ENCODE data around the gene LDLRAD4. TPM values are rescaled to one million over a fixed set of nuclear protein-coding genes. Genes with fewer than 3 reads are reported as not detected.

Gene LDLRAD4
- total RNA-seq, 3 donors from 2014 or later: 17.5 to 20.4 (median 18.3) TPM

DNA sequence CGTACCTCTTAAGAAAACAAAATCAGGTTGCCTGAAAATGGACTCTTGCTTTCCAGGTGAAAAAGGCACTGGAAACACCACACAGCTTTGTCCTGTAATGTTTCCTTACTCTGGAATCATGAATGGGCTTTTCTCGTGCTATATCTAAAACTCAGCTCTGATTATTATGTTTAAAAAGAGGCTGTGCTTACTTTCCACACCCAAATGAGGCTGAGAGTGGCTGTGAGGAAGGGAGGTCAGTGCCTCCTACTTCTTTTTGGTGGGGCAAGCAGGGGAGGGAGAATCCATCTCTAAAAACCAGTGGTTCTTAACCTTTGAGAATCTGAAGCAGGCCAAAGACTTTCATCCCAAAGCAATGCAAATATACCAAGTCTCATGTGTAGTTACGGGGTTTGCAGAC is 359.2 kb downstream of the LDLRAD4 start:
- no peak for ATAC-seq
- Mint-ChIP-seq H3K9me3 (no peaks in the 10 kb centered on the region), H3K4me1 (ENCODE audit: low read depth) (peaks cover 50% of the 10 kb centered on the region)

DNA sequence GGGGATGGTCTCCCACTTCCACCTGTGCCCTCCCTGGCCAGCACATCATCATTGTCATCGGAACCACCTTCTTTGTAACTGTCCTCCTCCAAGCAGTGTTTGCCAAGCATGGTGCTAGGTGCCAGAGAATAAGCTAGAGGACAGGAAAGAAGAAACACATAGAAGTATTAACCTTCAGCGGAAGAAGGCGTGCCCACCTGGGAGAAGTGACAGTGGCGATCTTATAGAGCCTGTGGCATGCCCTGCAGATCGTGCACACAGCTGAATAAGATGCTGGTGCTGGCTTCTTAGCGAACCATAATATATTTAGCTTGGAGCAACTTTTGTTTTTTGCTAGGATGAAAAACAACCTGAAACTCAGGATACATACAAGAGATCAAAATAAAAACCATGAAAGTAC is 359.8 kb downstream of the LDLRAD4 start:
- no peaks in the 10 kb centered on the region for H3K27me3 Mint-ChIP-seq (ENCODE audit: low read depth)
- H3K9me3 Mint-ChIP-seq: no peaks in the 10 kb centered on the region
- DNase-seq: no peak
- no peak for ATAC-seq
- peaks cover 2% of the 10 kb centered on the region for H3K36me3 Mint-ChIP-seq (ENCODE audit: insufficient read depth)
- H3K4me3 Mint-ChIP-seq: no peak overlapping the region
- H3K4me1 Mint-ChIP-seq (ENCODE audit: low read depth): peaks cover 50% of the 10 kb centered on the region

More for the DNA sequence above, 359.2 kb downstream of the LDLRAD4 start:
- Mint-ChIP-seq H3K36me3 (ENCODE audit: insufficient read depth) (peaks cover 2% of the 10 kb centered on the region), H3K4me3 (peak overlapping the region; percentile 19), H3K27me3 (ENCODE audit: low read depth) (no peaks in the 10 kb centered on the region)
- no peak for DNase-seq

DNA sequence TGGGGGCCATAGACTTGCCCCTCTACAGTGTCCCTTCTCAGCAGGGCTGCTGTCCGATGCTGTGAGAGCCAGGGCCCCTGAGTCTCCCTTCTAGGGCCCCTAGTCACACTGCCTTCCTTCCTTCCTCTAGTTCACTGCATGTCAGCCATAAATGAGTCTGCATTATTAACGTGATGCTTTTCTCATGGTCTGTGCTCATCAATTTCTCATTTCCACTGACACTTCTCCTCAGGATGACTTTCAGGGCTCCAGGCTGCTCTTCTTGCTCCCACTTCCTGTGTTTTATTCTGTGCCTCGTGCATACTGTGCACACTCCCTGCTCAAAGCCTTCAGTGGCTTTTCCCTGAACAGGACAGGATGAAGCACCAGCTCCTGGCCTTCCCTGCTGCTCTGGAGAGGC is 361.3 kb downstream of the LDLRAD4 start:
- H3K27me3 Mint-ChIP-seq (ENCODE audit: low read depth): no peaks in the 10 kb centered on the region
- peaks cover 50% of the 10 kb centered on the region for H3K4me1 Mint-ChIP-seq (ENCODE audit: low read depth)
- ATAC-seq (no peak), DNase-seq (no peak)
- H3K9me3 Mint-ChIP-seq: no peaks in the 10 kb centered on the region
- H3K36me3 Mint-ChIP-seq (ENCODE audit: insufficient read depth): peaks cover 9% of the 10 kb centered on the region
- peak overlapping the region; percentile 20 for H3K4me3 Mint-ChIP-seq

DNA sequence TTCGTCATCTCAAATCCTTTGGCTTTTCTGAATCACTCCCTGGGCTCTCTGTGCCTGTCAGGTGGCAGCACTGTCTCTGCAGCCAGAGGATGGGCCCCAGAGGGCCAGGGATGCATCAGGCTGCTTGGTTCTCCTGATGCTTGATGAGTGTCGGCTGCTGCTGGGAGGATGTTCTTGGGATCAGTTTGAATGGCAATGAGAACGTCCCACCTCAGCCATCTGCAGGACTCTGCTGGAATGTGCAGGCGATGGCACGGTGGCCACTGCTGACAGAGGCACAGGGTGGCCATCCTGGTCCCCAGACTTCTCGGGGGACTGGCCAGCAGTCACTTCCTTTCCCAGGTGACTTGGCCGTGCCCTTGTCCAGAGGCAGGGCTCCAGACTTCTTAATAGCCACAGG is 361.8 kb downstream of the LDLRAD4 start:
- H3K4me1 Mint-ChIP-seq (ENCODE audit: low read depth): peaks cover 50% of the 10 kb centered on the region
- H3K4me3 Mint-ChIP-seq: peak overlapping the region; percentile 20
- H3K27me3 Mint-ChIP-seq (ENCODE audit: low read depth): no peaks in the 10 kb centered on the region
- peaks cover 7% of the 10 kb centered on the region for H3K36me3 Mint-ChIP-seq (ENCODE audit: insufficient read depth)
- ATAC-seq: no peak
- no peak for DNase-seq
- H3K9me3 Mint-ChIP-seq: no peaks in the 10 kb centered on the region

DNA sequence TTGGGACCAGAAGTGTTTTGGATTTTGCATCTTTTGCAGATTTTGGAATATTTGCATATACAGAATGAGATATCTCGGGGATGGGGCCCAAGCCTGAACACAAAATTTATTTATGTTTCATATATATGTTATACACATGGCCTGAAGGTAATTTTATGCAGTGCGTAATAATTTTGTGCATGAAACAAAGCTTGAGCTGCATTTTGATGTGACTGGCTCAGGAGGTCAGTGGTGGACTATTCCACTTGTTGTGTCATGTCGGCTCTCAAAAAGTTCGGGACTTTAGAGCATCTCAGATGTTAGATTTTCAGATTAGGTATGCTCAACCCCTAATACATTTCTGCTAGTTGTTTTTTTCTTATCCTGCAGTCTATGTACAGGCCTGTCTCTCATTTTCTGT is 362.4 kb downstream of the LDLRAD4 start:
- H3K4me3 Mint-ChIP-seq: no peak overlapping the region
- ATAC-seq (no peak), DNase-seq (no peak)
- no peaks in the 10 kb centered on the region for H3K9me3 Mint-ChIP-seq
- peaks cover 7% of the 10 kb centered on the region for H3K36me3 Mint-ChIP-seq (ENCODE audit: insufficient read depth)
- peaks cover 50% of the 10 kb centered on the region for H3K4me1 Mint-ChIP-seq (ENCODE audit: low read depth)
- H3K27me3 Mint-ChIP-seq (ENCODE audit: low read depth): no peaks in the 10 kb centered on the region

- no peak for DNase-seq
- Mint-ChIP-seq H3K4me1 (ENCODE audit: low read depth) (peaks cover 52% of the 10 kb centered on the region), H3K9me3 (no peaks in the 10 kb centered on the region), H3K36me3 (ENCODE audit: insufficient read depth) (peaks cover 8% of the 10 kb centered on the region), H3K27me3 (ENCODE audit: low read depth) (no peaks in the 10 kb centered on the region), H3K4me3 (no peak overlapping the region)
- no peak for ATAC-seq
Observed at GRCh38 chr18:13581496-13582177, 363.1 kb downstream of the LDLRAD4 start.

GRCh38 chr18:13582178-13582670 is 363.7 kb downstream of the LDLRAD4 start:
- Mint-ChIP-seq H3K9me3 (no peaks in the 10 kb centered on the region), H3K27me3 (ENCODE audit: low read depth) (no peaks in the 10 kb centered on the region), H3K4me3 (no peak overlapping the region), H3K36me3 (ENCODE audit: insufficient read depth) (peaks cover 8% of the 10 kb centered on the region), H3K4me1 (ENCODE audit: low read depth) (peaks cover 50% of the 10 kb centered on the region)
- no peak for ATAC-seq
- no peak for DNase-seq

DNA sequence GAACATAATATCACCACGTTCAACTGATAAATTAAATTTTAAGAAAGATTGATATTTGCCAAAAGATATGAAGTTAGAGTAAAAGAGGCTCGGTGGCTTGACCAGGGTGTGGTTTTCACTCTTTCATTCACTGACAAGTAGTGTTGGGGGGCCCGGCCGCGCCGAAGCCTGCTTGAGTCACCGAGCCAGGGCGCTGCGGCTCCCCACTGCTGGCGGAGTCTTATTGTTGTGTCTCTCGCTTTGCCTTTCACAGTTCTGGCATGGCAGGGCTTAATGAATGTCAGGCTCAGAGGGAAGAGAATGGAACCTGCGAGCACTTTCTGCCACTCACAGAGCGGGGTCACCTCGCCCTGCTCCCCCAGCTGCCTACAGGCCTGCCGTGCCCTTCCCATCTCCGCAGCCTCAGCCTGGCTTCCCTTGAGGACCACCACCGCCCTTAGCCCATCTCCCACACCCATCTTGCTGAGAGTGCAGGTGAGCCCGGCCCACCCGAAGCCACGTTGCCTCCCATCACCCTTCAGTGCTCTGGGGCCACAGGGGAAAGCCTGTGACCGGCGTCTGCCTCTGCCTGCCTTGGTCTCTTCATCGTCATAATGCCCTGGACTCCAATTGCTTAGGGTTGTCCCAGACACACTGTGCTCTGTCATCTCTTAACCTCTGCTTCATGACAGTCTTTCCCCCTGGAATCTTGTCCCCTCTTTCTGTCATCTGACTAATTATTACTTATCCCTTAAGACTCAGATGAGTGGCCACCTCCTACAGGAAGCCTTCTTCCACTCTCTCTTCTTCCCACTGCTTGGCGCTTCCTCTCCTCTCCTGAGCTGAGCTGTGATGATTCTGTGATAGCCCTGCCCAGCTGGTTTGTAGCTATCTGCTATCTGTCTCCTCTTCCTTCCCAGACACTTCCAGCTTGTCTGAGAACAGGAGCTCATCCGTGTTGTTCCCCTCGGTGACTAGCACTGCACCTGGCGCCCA is 365.3 kb downstream of the LDLRAD4 start:
- H3K4me1 Mint-ChIP-seq (ENCODE audit: low read depth): peaks cover 47% of the 10 kb centered on the region
- ATAC-seq (no peak), DNase-seq (no peak)
- no peaks in the 10 kb centered on the region for H3K9me3 Mint-ChIP-seq
- no peaks in the 10 kb centered on the region for H3K27me3 Mint-ChIP-seq (ENCODE audit: low read depth)
- H3K4me3 Mint-ChIP-seq: no peak overlapping the region
- peaks cover 11% of the 10 kb centered on the region for H3K36me3 Mint-ChIP-seq (ENCODE audit: insufficient read depth)

GRCh38 chr18:13584825-13585224 is 366.3 kb downstream of the LDLRAD4 start:
- Mint-ChIP-seq H3K36me3 (ENCODE audit: insufficient read depth) (peaks cover 11% of the 10 kb centered on the region), H3K9me3 (no peaks in the 10 kb centered on the region), H3K27me3 (ENCODE audit: low read depth) (no peaks in the 10 kb centered on the region), H3K4me3 (no peak overlapping the region), H3K4me1 (ENCODE audit: low read depth) (peaks cover 43% of the 10 kb centered on the region)
- DNase-seq (no peak), ATAC-seq (no peak)

DNA sequence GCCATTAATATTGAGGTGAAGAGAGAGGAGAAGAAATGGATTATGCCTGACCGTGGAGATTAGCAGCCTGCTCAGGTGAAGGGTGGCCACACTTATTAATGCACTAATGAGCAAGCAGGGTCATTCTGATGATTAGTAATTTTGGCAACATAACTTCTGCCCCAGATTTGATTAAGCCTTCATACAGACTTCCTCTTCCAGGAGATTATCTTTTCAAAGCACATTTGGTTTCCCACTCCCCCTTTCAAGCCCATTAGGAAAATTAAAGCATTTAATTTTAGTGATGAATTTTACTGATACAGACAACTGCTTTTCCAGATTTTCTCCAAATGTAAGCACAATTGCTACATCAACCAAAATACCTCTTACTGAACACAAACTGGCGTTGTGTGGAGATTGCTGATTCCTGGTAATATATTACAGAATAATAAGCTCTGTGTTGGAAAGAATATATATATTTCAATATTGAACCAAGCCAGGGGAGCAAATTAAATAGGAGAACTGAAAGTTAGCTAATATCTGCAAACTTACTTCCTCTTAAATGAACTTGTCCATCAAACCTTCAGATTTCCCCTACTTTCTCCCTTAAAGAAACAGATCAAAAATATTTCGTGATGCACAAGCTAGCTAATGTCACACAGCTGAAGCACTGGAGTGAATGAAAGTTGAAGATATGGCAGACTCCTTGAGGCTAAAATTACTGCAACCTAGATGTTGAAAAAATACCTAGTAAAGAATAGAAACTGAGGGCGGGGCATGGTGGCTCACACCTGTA is 367.0 kb downstream of the LDLRAD4 start:
- H3K36me3 Mint-ChIP-seq (ENCODE audit: insufficient read depth): peaks cover 11% of the 10 kb centered on the region
- ATAC-seq (no peak), DNase-seq (no peak)
- no peaks in the 10 kb centered on the region for H3K9me3 Mint-ChIP-seq
- no peak overlapping the region for H3K4me3 Mint-ChIP-seq
- H3K27me3 Mint-ChIP-seq (ENCODE audit: low read depth): no peaks in the 10 kb centered on the region
- H3K4me1 Mint-ChIP-seq (ENCODE audit: low read depth): peaks cover 43% of the 10 kb centered on the region

DNA sequence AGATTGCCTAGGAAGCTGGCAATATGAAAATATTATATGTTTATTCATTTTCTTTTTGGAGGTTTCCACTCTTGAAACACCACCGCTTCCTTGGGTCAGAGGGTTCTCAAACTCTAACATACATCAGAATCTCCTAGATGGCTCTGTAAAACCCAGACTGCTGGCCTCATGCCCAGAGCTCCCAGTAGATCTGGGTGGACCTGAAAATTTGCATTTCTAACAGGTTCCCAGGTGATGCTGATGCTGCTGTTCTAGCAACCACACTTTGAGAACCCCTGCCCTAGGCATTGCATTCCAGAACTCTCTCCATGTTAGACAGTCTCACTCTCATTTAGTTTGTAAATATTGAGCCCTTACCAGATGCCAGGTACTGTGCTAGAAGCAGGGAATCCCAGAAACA is 368.4 kb downstream of the LDLRAD4 start:
- peaks cover 11% of the 10 kb centered on the region for H3K36me3 Mint-ChIP-seq (ENCODE audit: insufficient read depth)
- no peaks in the 10 kb centered on the region for H3K27me3 Mint-ChIP-seq (ENCODE audit: low read depth)
- DNase-seq (no peak), ATAC-seq (no peak)
- no peak overlapping the region for H3K4me3 Mint-ChIP-seq
- H3K4me1 Mint-ChIP-seq (ENCODE audit: low read depth): peaks cover 52% of the 10 kb centered on the region
- no peaks in the 10 kb centered on the region for H3K9me3 Mint-ChIP-seq

DNA sequence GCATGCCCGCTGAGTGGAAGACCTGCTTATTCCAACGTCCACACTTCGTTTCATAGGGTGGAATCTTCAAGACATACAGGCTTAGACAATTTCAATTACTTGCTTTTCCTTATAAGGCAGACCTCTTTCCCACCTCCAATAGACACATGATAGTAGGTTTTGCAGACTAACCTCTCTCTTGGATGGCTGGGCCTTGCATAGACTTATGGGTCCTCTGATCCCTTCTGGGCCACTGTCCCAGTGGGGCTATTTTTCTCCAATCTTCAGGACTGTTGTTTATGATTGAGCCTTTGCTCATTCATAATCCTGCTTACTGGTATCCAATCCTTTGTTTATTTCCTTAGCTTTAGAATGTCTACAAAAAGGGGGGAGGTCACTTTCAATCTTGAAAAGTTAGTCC is 368.9 kb downstream of the LDLRAD4 start:
- Mint-ChIP-seq H3K27me3 (ENCODE audit: low read depth) (no peaks in the 10 kb centered on the region), H3K36me3 (ENCODE audit: insufficient read depth) (peaks cover 11% of the 10 kb centered on the region), H3K4me1 (ENCODE audit: low read depth) (peaks cover 54% of the 10 kb centered on the region), H3K4me3 (no peak overlapping the region), H3K9me3 (no peaks in the 10 kb centered on the region)
- DNase-seq (no peak), ATAC-seq (no peak)

DNA sequence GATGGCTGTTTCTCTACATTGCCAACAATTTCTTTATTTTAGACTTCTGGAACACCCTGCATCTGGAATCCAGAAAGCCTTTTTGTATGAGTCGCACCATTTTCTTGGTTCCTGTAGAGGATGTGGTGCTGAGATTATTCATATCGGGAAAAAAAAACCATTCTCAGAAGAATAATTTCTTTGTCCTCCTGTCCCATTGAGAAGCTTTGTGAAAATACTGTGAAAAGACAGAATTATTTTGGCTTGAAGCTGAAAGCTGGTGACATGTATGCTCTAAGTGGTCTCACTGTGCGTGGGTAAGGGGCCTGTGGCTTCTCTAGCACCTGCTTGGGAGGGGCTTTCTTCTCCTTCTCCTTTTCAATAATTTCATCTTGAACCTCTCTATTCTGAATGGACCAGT is 369.4 kb downstream of the LDLRAD4 start:
- Mint-ChIP-seq H3K4me1 (ENCODE audit: low read depth) (peaks cover 54% of the 10 kb centered on the region), H3K4me3 (no peak overlapping the region), H3K36me3 (ENCODE audit: insufficient read depth) (peaks cover 11% of the 10 kb centered on the region), H3K9me3 (no peaks in the 10 kb centered on the region), H3K27me3 (ENCODE audit: low read depth) (no peaks in the 10 kb centered on the region)
- peak in 1 of 2 donors; percentile 27 for ATAC-seq
- no peak for DNase-seq

- Mint-ChIP-seq H3K4me3 (no peak overlapping the region), H3K9me3 (no peaks in the 10 kb centered on the region), H3K4me1 (ENCODE audit: low read depth) (peaks cover 59% of the 10 kb centered on the region), H3K27me3 (ENCODE audit: low read depth) (no peaks in the 10 kb centered on the region), H3K36me3 (ENCODE audit: insufficient read depth) (peaks cover 17% of the 10 kb centered on the region)
- ATAC-seq (no peak), DNase-seq (no peak)
Observed at GRCh38 chr18:13589316-13589715, 370.8 kb downstream of the LDLRAD4 start.
